Measurements from ENCODE around the gene SLC12A7.

DNA sequence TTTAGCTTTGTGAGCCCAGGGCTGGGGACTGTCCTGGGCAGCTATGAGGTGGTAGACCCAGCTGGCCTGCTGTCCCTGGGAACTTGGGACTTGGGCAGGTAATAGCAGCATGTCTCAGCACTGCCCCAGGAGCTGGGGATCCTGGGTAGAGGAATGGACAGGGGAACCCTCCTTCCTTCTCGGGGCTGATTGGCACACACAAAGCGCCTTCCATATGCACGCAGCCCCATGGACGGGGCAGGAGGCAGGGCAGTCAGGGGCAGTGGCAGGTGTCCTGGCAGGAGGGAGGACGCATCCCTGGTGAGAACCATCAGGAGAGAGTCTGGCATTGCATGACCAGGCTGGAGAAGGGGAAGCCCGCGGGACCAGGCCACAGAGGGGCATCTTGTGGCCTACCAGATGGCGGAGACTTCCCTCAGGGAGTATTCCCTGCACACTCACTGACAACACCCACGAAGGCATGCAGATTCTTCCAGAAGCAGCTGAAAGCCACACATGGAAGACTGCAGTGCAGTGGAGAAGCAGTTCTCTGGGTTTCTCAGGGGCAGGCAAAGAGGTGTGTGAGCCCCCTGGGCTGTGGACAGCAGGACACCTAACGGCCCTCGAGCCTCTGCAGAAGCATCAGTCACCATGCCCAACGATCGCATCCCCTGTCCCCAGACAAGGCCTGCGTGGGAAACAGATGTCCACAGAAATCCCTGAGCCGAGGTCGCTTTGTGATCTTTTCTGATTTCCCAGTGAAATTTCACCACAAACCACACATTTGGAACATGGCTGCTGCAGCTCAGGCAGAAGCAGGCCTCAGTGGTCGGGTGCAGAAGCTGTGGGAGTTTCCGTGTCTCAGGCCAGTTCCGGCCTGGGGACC lies 110.2 kb downstream of the SLC12A7 start:
- TF ChIP-seq, protein P1, sequence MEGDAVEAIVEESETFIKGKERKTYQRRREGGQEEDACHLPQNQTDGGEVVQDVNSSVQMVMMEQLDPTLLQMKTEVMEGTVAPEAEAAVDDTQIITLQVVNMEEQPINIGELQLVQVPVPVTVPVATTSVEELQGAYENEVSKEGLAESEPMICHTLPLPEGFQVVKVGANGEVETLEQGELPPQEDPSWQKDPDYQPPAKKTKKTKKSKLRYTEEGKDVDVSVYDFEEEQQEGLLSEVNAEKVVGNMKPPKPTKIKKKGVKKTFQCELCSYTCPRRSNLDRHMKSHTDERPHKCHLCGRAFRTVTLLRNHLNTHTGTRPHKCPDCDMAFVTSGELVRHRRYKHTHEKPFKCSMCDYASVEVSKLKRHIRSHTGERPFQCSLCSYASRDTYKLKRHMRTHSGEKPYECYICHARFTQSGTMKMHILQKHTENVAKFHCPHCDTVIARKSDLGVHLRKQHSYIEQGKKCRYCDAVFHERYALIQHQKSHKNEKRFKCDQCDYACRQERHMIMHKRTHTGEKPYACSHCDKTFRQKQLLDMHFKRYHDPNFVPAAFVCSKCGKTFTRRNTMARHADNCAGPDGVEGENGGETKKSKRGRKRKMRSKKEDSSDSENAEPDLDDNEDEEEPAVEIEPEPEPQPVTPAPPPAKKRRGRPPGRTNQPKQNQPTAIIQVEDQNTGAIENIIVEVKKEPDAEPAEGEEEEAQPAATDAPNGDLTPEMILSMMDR (conservative IDR thresholded peaks at IDR 0.05; ENCODE audit: low read length): no peak
- TF ChIP-seq EZH2phosphoT487 (IDR thresholded peaks at IDR 0.05; ENCODE audit: borderline replicate concordance, low read depth, low read length): no peak
